GM23338 (cell line): ENCODE measurements around the gene MFAP3. TPM values are rescaled to one million over a fixed set of nuclear protein-coding genes. Genes with fewer than 3 reads are reported as not detected.

Experiments used
- ATAC-seq: fragments of 200-7000 bp; cut with Tn5 transposase; 3 replicates; pipeline ENCODE4 v1.9.1; 2020
- DNase-seq: peaks from one replicate; pipeline ENCODE4 v3.0.0-alpha.2; 2015; ENCODE audit warnings: low spot score
- H2AFZ ChIP-seq: fragments of 200-600 bp; sonication (generic); 2 replicates; pipeline ENCODE4 v1.8.0; 2016; ENCODE audit warnings: antibody characterized with exemption, mild to moderate bottlenecking, moderate library complexity
- H3F3A ChIP-seq: fragments of 200-600 bp; sonication (generic); replicated peaks from 2 replicates; pipeline ENCODE4 v1.8.0; 2017; ENCODE audit warnings: antibody characterized with exemption, mixed run types, low read depth
- H3K27ac ChIP-seq: fragments of 200-600 bp; sonication (generic); 2 replicates; pipeline ENCODE4 v1.6.1; 2016; ENCODE audit warnings: low read depth
- H3K27me3 ChIP-seq: fragments of 200-600 bp; sonication (generic); 2 replicates; pipeline ENCODE4 v1.8.0; 2016; ENCODE audit warnings: mild to moderate bottlenecking, mixed run types, moderate library complexity; ENCODE audit not compliant: insufficient read depth
- H3K36me3 ChIP-seq: fragments of 200-600 bp; sonication (generic); 2 replicates; pipeline ENCODE4 v1.8.0; 2016; ENCODE audit warnings: mild to moderate bottlenecking; ENCODE audit not compliant: insufficient read depth
- H3K4me1 ChIP-seq: fragments of 200-600 bp; sonication (generic); 2 replicates; pipeline ENCODE4 v1.8.0; 2016; ENCODE audit warnings: mild to moderate bottlenecking, moderate library complexity; ENCODE audit not compliant: insufficient read depth
- H3K4me2 ChIP-seq: fragments of 200-600 bp; sonication (generic); 2 replicates; pipeline ENCODE4 v1.7.1; 2017; ENCODE audit warnings: mixed run types
- H3K4me3 ChIP-seq: fragments of 200-600 bp; sonication (generic); 2 replicates; pipeline ENCODE4 v1.6.1; 2016; ENCODE audit warnings: mixed run types
- H3K79me2 ChIP-seq: fragments of 200-600 bp; sonication (generic); replicated peaks from 2 replicates; pipeline ENCODE4 v1.8.0; 2017; ENCODE audit warnings: mild to moderate bottlenecking; ENCODE audit not compliant: insufficient read depth
- H3K9me2 ChIP-seq: fragments of 200-600 bp; sonication (generic); 2 replicates; pipeline ENCODE4 v1.8.0; 2017; ENCODE audit not compliant: insufficient read depth
- H4K20me1 ChIP-seq: fragments of 200-600 bp; sonication (generic); replicated peaks from 2 replicates; pipeline ENCODE4 v1.8.0; 2017; ENCODE audit warnings: mild to moderate bottlenecking; ENCODE audit not compliant: insufficient read depth
- H3K27ac Mint-ChIP-seq: 2 replicates; pipeline ENCODE4 v1.8.0; 2020; ENCODE audit warnings: inconsistent platforms, mild to moderate bottlenecking, moderate library complexity, mixed read lengths
- H3K27me3 Mint-ChIP-seq: 3 replicates; pipeline ENCODE4 v1.8.0; 2022; ENCODE audit warnings: low read depth, mild to moderate bottlenecking, moderate library complexity, mixed read lengths, inconsistent platforms; ENCODE audit not compliant: insufficient read depth, poor library complexity
- H3K36me3 Mint-ChIP-seq: 3 replicates; pipeline ENCODE4 v1.8.0; 2021; ENCODE audit warnings: low read depth, mild to moderate bottlenecking, inconsistent platforms, moderate library complexity, mixed read lengths
- H3K4me1 Mint-ChIP-seq: 3 replicates; pipeline ENCODE4 v1.8.0; 2020; ENCODE audit warnings: mild to moderate bottlenecking, inconsistent platforms, mixed read lengths
- H3K4me3 Mint-ChIP-seq: 3 replicates; pipeline ENCODE4 v1.8.0; 2021; ENCODE audit warnings: moderate library complexity, mild to moderate bottlenecking, inconsistent platforms, mixed read lengths
- H3K9me3 Mint-ChIP-seq: 3 replicates; pipeline ENCODE4 v1.8.0; 2020; ENCODE audit warnings: moderate library complexity, mild to moderate bottlenecking, inconsistent platforms, mixed read lengths
- CREB1 ChIP-seq: fragments of 250-450 bp; sonication (Bioruptor Pico); IDR thresholded peaks from 2 replicates; pipeline ENCODE4 v1.5.0; 2020; ENCODE audit warnings: low read depth, mild to moderate bottlenecking, moderate library complexity
- CTCF ChIP-seq, 2 experiments: fragments of 200-600 bp in 1 of 2; sonication (generic) in 1 of 2; conservative IDR thresholded peaks; 2 replicates each; pipeline versions ENCODE4 v1.5.1 to v1.6.1; 2016 to 2017; ENCODE audit warnings: antibody characterized with exemption in 2 of 2, low read depth in 2 of 2, mild to moderate bottlenecking in 2 of 2, moderate library complexity in 1 of 2
- EZH2 ChIP-seq: fragments of 200-600 bp; sonication (generic); IDR thresholded peaks from one replicate; pipeline ENCODE4 v1.8.0; 2017; ENCODE audit warnings: antibody characterized with exemption, mild to moderate bottlenecking, low read depth; ENCODE audit not compliant: unreplicated experiment
- JUNB ChIP-seq: IDR thresholded peaks from one replicate; pipeline ENCODE4 v1.6.1; 2016; ENCODE audit warnings: antibody characterized with exemption; ENCODE audit not compliant: unreplicated experiment
- NANOG ChIP-seq: IDR thresholded peaks from 2 replicates; pipeline ENCODE4 v1.6.1; 2016; ENCODE audit warnings: antibody characterized with exemption, borderline replicate concordance
- STAT1 ChIP-seq: IDR thresholded peaks from one replicate; pipeline ENCODE4 v1.6.1; 2016; ENCODE audit warnings: antibody characterized with exemption; ENCODE audit not compliant: unreplicated experiment
- ZNF331 ChIP-seq: fragments of 250-450 bp; sonication (Bioruptor Pico); IDR thresholded peaks from 2 replicates; pipeline ENCODE4 v1.5.0; 2020; ENCODE audit warnings: low read depth, mild to moderate bottlenecking, moderate library complexity
- ZNF462 ChIP-seq: fragments of 250-450 bp; sonication (Bioruptor Pico); IDR thresholded peaks from 2 replicates; pipeline ENCODE4 v1.5.0; 2020; ENCODE audit warnings: mild to moderate bottlenecking, moderate library complexity
- polyA plus RNA-seq: library from polyadenylated mRNA; unstranded; fragments of >200 nt; fragmentation: Nextera tagmentation; extraction: Ambion mirVana; gene quantifications from 2 replicates; pipeline ENCODE4 v1.2.1, GENCODE V29; 2016
- total RNA-seq: library from RNA; depleted of rRNA; stranded (reverse); fragments of >200 nt; shearing (Covaris generic); gene quantifications from 2 replicates; pipeline ENCODE4 v1.2.3, GENCODE V29; 2014
- TF ChIP-seq, protein P1 (sequence below): IDR thresholded peaks from one replicate; pipeline ENCODE4 v1.6.1; 2018; ENCODE audit warnings: antibody characterized with exemption; ENCODE audit not compliant: unreplicated experiment

The MFAP3 gene
- total and polyA plus RNA-seq, 2 experiments from 2014 or later, result 2.9 to 47.5 TPM

DNA sequence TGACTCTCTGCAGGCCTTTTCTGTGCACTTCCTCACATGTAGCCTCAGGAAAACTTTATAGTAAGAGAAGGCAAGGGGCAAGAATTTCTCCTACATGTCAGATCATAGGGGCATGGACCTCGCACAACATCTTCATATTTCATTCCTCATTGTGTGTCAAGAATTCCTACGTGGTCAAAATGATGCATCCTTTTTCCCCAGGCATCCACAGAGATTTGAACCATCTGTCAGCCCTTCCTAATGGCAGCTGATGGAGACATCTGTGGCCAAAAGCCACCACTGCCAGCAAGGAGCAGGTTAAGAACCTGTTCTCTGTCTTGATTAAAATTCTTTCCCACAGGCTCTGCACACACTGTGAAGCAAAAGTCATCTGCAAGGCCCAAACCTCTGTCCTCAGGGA is 42.5 kb downstream of the MFAP3 start:
- Histone ChIP-seq H3K4me3 (no peak overlapping the region), H4K20me1 (no peaks in the 10 kb centered on the region), H3K4me2 (no peak overlapping the region), H3K79me2 (no peaks in the 10 kb centered on the region), H3K9me2 (no peaks in the 10 kb centered on the region), H3K27me3 (no peaks in the 10 kb centered on the region), H3K4me1 (peaks cover 8% of the 10 kb centered on the region; the same call in 1 of the 2 replicates), H3K36me3 (no peaks in the 10 kb centered on the region), H3F3A (no peaks in the 10 kb centered on the region), H2AFZ (no peak overlapping the region), H3K27ac (no peak overlapping the region)
- ATAC-seq, result no peak
- TF ChIP-seq ZNF331 (CRISPR knock-in tag) (no peak), NANOG (no peak), CREB1 (CRISPR knock-in tag) (no peak), ZNF462 (CRISPR knock-in tag) (no peak), STAT1 (no peak), EZH2 (no peak), CTCF (conservative IDR thresholded peaks at IDR 0.05; ENCODE audit: low read depth in 2 of 2) (no peak), JUNB (no peak)
- TF ChIP-seq, protein P1, sequence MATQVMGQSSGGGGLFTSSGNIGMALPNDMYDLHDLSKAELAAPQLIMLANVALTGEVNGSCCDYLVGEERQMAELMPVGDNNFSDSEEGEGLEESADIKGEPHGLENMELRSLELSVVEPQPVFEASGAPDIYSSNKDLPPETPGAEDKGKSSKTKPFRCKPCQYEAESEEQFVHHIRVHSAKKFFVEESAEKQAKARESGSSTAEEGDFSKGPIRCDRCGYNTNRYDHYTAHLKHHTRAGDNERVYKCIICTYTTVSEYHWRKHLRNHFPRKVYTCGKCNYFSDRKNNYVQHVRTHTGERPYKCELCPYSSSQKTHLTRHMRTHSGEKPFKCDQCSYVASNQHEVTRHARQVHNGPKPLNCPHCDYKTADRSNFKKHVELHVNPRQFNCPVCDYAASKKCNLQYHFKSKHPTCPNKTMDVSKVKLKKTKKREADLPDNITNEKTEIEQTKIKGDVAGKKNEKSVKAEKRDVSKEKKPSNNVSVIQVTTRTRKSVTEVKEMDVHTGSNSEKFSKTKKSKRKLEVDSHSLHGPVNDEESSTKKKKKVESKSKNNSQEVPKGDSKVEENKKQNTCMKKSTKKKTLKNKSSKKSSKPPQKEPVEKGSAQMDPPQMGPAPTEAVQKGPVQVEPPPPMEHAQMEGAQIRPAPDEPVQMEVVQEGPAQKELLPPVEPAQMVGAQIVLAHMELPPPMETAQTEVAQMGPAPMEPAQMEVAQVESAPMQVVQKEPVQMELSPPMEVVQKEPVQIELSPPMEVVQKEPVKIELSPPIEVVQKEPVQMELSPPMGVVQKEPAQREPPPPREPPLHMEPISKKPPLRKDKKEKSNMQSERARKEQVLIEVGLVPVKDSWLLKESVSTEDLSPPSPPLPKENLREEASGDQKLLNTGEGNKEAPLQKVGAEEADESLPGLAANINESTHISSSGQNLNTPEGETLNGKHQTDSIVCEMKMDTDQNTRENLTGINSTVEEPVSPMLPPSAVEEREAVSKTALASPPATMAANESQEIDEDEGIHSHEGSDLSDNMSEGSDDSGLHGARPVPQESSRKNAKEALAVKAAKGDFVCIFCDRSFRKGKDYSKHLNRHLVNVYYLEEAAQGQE, result no peak
- peaks cover 29% of the 10 kb centered on the region for H3K4me1 Mint-ChIP-seq
- no peak overlapping the region for H3K4me3 Mint-ChIP-seq
- H3K27ac Mint-ChIP-seq, result no peak overlapping the region
- H3K27me3 Mint-ChIP-seq, result peaks cover under 1% of the 10 kb centered on the region
- H3K9me3 Mint-ChIP-seq, result no peaks in the 10 kb centered on the region
- H3K36me3 Mint-ChIP-seq, result no peaks in the 10 kb centered on the region
- DNase-seq, result no peak
